Left renal cortex interstitium (tissue), 4 donors: ENCODE measurements around the gene GBP1. TPM values are rescaled to one million over a fixed set of nuclear protein-coding genes. Genes with fewer than 3 reads are reported as not detected.
"Not testable (repeated sequence)": the region's sequence is repeated elsewhere in the genome, so short reads cannot be mapped to it uniquely, and the experiment has no call there.

Experiments used
- DNase-seq, 4 donors: peaks; one replicate each; pipeline ENCODE4 v3.0.0-alpha.2; 2013; ENCODE audit warnings: low read depth in 4 of 4, low spot score in 2 of 4, missing footprints in 1 of 4
- polyA plus RNA-seq, 4 donors: library from polyadenylated mRNA; unstranded; fragments of 120-200 nt; gene quantifications; one replicate each; pipeline ENCODE4 v1.2.1, GENCODE V29; 2013; ENCODE audit not compliant: insufficient read length in 4 of 4

The GBP1 gene, protein sequence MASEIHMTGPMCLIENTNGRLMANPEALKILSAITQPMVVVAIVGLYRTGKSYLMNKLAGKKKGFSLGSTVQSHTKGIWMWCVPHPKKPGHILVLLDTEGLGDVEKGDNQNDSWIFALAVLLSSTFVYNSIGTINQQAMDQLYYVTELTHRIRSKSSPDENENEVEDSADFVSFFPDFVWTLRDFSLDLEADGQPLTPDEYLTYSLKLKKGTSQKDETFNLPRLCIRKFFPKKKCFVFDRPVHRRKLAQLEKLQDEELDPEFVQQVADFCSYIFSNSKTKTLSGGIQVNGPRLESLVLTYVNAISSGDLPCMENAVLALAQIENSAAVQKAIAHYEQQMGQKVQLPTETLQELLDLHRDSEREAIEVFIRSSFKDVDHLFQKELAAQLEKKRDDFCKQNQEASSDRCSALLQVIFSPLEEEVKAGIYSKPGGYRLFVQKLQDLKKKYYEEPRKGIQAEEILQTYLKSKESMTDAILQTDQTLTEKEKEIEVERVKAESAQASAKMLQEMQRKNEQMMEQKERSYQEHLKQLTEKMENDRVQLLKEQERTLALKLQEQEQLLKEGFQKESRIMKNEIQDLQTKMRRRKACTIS
- 10 to 100 TPM; 12.6 to 21.2 (median 13.4) TPM for polyA plus RNA-seq

DNA sequence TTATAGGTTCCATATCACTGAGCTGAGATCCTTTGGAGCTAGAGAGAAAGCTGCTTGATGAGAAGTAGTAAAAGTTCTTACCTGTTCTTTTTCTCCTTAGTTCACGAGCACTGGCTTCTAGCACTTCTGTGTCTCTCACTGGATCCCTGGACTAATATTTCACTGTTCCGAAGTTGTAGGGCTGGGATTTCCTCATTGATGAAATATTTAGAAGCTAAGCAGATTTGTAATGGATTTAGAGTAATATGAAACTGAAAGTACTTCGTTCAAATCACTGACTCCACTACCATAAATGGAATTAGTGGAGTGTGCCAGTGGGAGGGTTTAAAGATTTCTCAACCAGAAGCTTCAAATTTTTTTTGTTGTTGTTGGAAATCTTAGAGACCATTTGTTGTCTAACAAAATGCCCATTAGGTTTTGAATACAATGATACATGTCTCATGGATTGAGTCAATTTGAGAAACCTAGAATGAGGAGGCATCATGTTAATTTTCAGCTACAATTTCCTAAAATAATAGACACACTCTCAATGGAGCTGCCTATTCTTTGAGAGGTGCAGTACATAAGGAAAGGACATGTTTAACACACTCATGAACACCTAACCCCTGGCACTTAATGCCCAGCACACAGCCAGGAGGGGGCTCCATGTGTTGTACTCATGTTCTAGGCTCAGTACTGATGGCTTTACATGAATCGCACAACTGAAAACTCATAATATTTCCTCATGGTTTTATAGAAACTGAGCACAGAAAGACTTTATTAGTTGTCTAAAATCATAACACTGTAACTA is at the start of gene GBP1:
Gene GBP1, minus strand, starts transcription at position 130 of the 790 bp plus-strand sequence. CDS start 1,974 bp downstream, outside the sequence.
- peak in 2 of 4 donors; percentile 24 to 31 for DNase-seq

DNA sequence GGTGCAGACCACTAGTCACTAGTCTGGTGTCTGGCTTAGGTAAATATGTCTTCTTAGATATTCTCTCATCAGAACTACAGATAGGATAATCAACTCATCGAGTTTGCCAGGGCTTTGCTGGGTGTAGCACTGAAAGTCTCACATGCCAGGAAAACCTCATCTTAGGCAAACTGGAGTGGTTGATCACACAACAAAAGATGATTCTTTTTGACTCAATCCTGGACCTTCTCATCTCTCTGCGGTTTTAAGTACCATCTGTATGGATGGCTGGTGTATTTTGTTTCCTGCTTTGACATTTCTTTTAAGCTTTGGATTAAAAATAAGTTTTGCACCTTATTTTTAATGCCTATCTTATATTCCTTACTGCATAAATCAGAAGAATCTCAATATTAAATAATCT is 49.7 kb upstream of the GBP1 start:
- no peak for DNase-seq

GRCh38 chr1:89112871-89113613 is 48.0 kb upstream of the GBP1 start:
- no peak for DNase-seq

GRCh38 chr1:89104687-89105086 is 39.7 kb upstream of the GBP1 start:
- DNase-seq, result no peak

GRCh38 chr1:89104147-89104546 is 39.1 kb upstream of the GBP1 start:
- no peak for DNase-seq

DNA sequence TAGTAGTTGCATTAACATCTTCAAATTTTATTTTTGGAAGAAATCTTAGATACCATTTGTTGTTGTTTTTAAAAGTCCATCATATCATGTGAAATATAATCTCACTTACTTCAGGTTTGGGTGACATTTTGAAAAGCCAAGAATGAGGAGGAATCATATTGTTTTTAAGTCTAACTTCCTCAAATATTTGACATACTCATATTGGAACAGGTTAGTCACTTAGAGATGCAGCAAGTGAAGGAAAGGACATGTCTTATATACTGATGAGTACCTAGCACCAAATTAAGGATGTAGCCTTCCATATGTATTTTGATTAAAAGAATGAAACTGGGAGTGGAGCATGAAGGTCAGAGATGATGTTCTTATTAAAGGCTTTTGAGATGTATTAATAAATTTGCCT is 37.0 kb upstream of the GBP1 start:
- no peak for DNase-seq

- no peak for DNase-seq
Measured at GRCh38 chr1:89100412-89100811, 35.4 kb upstream of the GBP1 start.

DNA sequence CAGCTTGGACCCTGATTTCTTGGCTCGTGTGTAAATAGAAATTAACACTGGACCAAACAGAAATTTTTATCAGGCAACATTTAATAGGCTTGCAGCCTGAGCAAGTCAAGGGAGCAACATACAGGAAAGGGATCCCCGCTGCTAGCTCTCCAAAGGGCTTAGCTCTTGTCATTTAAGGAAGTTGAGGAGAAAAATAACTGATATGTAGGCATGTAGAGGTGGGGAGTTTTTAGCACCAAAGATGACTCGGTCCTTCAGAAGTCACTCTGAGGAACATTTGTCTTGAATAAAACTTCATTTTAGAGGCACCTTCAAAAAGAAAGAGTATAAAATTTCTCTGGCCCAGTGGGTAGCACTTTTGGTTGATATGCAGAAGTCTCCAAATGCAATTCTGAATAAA is 33.8 kb upstream of the GBP1 start:
- DNase-seq, result no peak

DNA sequence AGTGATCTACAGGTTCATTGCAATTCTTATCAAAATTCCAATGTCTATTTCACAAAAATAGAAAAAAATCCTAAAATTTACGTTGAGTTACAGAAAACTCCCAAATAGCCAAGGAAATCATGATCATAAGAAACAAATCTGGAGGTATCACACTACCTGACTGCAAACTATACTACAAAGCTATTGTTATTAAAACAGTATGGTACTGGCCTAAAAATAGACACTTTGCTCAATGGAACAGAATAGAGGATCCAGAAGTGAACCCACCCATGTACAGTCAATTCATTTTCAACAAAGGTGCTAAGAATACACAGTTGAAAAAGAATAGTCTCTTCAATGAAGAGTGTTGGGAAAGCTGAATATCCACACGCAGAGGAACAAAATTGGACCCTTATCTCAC is 30.7 kb upstream of the GBP1 start:
- DNase-seq, result no peak

- no peak for DNase-seq
Measured at GRCh38 chr1:89089962-89090361, 25.0 kb upstream of the GBP1 start.

DNA sequence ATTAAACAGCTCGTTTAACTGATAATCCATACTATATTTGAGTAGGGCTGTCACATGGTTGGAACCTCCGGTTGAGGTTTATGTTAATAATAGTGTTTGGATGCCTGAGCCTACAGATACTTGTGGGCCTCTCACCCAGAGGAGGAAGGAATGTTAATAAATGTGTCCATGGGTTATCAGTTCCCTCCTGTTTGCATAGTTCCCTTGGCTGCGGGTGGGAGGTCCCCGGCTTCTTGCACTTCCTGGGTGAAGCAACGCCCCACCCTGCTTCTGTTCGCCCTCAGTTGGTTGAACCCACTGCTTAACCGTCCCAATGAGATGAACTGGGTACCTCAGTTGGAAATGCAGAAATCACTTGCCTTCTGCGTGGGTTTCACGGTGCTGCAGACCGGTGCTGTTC is 23.6 kb upstream of the GBP1 start:
- DNase-seq, result no peak

GRCh38 chr1:89087241-89087640 is 22.2 kb upstream of the GBP1 start:
- DNase-seq, result no peak

GRCh38 chr1:89085781-89086180 is 20.8 kb upstream of the GBP1 start:
- DNase-seq, result peak in 1 of 4 donors; percentile 16

DNA sequence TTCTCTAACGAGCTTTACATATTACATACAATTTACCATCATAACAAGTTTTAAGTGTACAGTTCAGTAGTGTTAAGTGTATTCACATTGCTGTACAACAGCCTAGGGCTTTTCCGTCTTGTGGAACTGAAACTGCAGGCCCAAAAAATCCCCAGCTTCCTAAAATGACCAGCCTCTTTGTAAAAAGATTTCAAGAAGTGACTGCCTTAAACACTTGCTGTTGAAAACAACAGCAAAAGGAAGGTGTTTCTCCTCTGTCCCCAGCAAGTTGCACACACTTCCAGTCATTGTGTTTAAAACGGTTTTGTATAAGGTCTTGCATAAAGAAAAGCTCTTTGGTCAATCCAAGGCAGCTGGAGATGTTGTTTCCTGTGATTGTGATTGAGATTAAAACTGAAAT is 16.0 kb upstream of the GBP1 start:
- DNase-seq, result no peak

- not testable (repeated sequence) for DNase-seq
Measured at GRCh38 chr1:89080068-89080467, 15.1 kb upstream of the GBP1 start.

- DNase-seq, result not testable (repeated sequence)
Measured at GRCh38 chr1:89072466-89073065, 7.6 kb upstream of the GBP1 start.

- no peak for DNase-seq
Measured at GRCh38 chr1:89070509-89070908, 5.5 kb upstream of the GBP1 start.

- no peak for DNase-seq
Measured at GRCh38 chr1:89069951-89070350, 4.9 kb upstream of the GBP1 start.

DNA sequence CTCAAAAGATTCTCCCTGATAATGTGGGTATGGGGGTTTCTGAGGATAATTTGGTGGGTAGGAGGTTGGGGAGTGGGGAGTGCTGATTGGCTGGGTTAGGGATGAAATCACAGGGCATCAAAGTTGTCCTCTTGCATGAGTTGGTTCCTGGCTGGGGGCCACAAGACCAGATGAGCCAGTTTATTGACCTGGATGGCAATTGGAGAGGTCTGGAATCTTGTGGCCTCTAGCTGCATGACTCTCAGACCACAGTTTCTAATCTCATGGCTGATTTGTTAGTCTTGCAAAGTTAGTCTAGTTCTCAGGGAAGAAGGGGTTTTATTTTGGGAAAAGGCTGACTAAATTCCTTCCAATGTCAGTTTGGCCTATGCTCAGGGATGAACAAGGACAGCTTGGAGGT is 3.3 kb upstream of the GBP1 start:
- DNase-seq, result no peak

- peak in 2 of 4 donors; percentile 23 to 47 for DNase-seq
Measured at GRCh38 chr1:89064632-89065031, 376 bp downstream of the GBP1 start.
